T47D (cell line): ENCODE results near the gene STIM2.

Experiments
- DNase-seq, 2 experiments: peaks; one replicate each; pipeline versions ENCODE4 v3.0.0 to v3.0.0-alpha.2; 2011 to 2012; ENCODE audit warnings: low read depth in 1 of 2, low spot score in 1 of 2
- JUND ChIP-seq: IDR thresholded peaks from 2 replicates; pipeline ENCODE4 v1.6.1; 2012; ENCODE audit warnings: low read depth
- in situ Hi-C: cut with HindIII; loops from 2 replicates; pipeline ENCODE4 v1.10.0; 2016; ENCODE audit warnings: low sequenced_read_pairs, low pct_unique_long_range_greater_than_20kb

The STIM2 gene

GRCh38 chr4:27068151-27068867 is 207.7 kb downstream of the STIM2 start:
- no peak for DNase-seq
- in situ Hi-C loops, result no loop called here
- TF ChIP-seq JUND, result no peak
